ENCODE data around the gene YIPF3. TPM values are rescaled to one million over a fixed set of nuclear protein-coding genes. Genes with fewer than 3 reads are reported as not detected.

Gene YIPF3
- total RNA-seq, 3 donors from 2014 or later (not counting 1 experiment from before 2014, with no cell fraction given): 59.3 to 78.4 (median 70.0) TPM

- TF ChIP-seq CTCF (IDR thresholded peaks at IDR 0.05): no peak
- ATAC-seq (no peak), DNase-seq (no peak)
- Mint-ChIP-seq H3K4me1 (peaks cover 10 to 11% of the 10 kb centered on the region in 2 donors), H3K27ac (no peak overlapping the region), H3K27me3 (ENCODE audit: low read depth in 2 of 2) (peaks cover 6 to 9% of the 10 kb centered on the region in 2 donors), H3K9me3 (no peaks in the 10 kb centered on the region), H3K4me3 (no peak overlapping the region), H3K36me3 (no peaks in the 10 kb centered on the region)
- peaks cover 5% of the 10 kb centered on the region for H3K4me1 ChIP-seq (ENCODE audit: control insufficient read depth, insufficient read depth, low read length)
- intact Hi-C loops (cut with micrococcal nuclease): no loop called here
- no peak overlapping the region for H3K4me3 ChIP-seq (ENCODE audit: low read length)
- no peaks in the 10 kb centered on the region for H3K9me3 ChIP-seq (ENCODE audit: control insufficient read depth, insufficient read depth, low read length)
- no peak overlapping the region for H3K27ac ChIP-seq (ENCODE audit: low read length)
- WGBS (ENCODE audit: insufficient coverage): 98% methylated on average over 4 of the region's 4 CpGs
- H3K36me3 ChIP-seq (ENCODE audit: control insufficient read depth, insufficient read depth, low read length): no peaks in the 10 kb centered on the region
- peaks cover 3% of the 10 kb centered on the region for H3K27me3 ChIP-seq (ENCODE audit: control insufficient read depth, insufficient read depth, low read length)
Observed at GRCh38 chr6:43472515-43472914, 44.2 kb downstream of the YIPF3 start.

- no peaks in the 10 kb centered on the region for H3K36me3 Mint-ChIP-seq
- no peak overlapping the region for H3K27ac Mint-ChIP-seq
- no peaks in the 10 kb centered on the region for H3K36me3 ChIP-seq (ENCODE audit: control insufficient read depth, insufficient read depth, low read length)
- no peaks in the 10 kb centered on the region for H3K4me1 ChIP-seq (ENCODE audit: control insufficient read depth, insufficient read depth, low read length)
- DNase-seq (no peak), ATAC-seq (no peak)
- TF ChIP-seq CTCF (IDR thresholded peaks at IDR 0.05): no peak
- intact Hi-C loops (cut with micrococcal nuclease): no loop called here
- WGBS (ENCODE audit: insufficient coverage): 62% methylated on average over 1 of the region's 1 CpG
- H3K27ac ChIP-seq (ENCODE audit: low read length): no peak overlapping the region
- H3K27me3 ChIP-seq (ENCODE audit: control insufficient read depth, insufficient read depth, low read length): peaks cover 3% of the 10 kb centered on the region
- no peaks in the 10 kb centered on the region for H3K4me1 Mint-ChIP-seq
- no peaks in the 10 kb centered on the region for H3K9me3 ChIP-seq (ENCODE audit: control insufficient read depth, insufficient read depth, low read length)
- no peak overlapping the region for H3K4me3 Mint-ChIP-seq
- no peaks in the 10 kb centered on the region for H3K9me3 Mint-ChIP-seq
- no peak overlapping the region for H3K4me3 ChIP-seq (ENCODE audit: low read length)
- H3K27me3 Mint-ChIP-seq (ENCODE audit: low read depth in 2 of 2): peaks cover 7 to 14% of the 10 kb centered on the region in 2 donors
Observed at GRCh38 chr6:43471399-43471798, 45.3 kb downstream of the YIPF3 start.

- H3K27me3 Mint-ChIP-seq (ENCODE audit: low read depth in 2 of 2): peaks cover 7 to 14% of the 10 kb centered on the region in 2 donors
- Histone ChIP-seq H3K27ac (ENCODE audit: low read length) (no peak overlapping the region), H3K4me3 (ENCODE audit: low read length) (no peak overlapping the region), H3K4me1 (ENCODE audit: control insufficient read depth, insufficient read depth, low read length) (no peaks in the 10 kb centered on the region), H3K27me3 (ENCODE audit: control insufficient read depth, insufficient read depth, low read length) (peaks cover 3% of the 10 kb centered on the region), H3K9me3 (ENCODE audit: control insufficient read depth, insufficient read depth, low read length) (no peaks in the 10 kb centered on the region), H3K36me3 (ENCODE audit: control insufficient read depth, insufficient read depth, low read length) (no peaks in the 10 kb centered on the region)
- ATAC-seq (no peak), DNase-seq (no peak)
- 84% methylated on average over 7 of the region's 7 CpGs for WGBS (ENCODE audit: insufficient coverage)
- H3K4me3 Mint-ChIP-seq: no peak overlapping the region
- H3K27ac Mint-ChIP-seq: no peak overlapping the region
- no peak for TF ChIP-seq CTCF (IDR thresholded peaks at IDR 0.05)
- H3K4me1 Mint-ChIP-seq: no peaks in the 10 kb centered on the region
- intact Hi-C loops (cut with micrococcal nuclease): no loop called here
- no peaks in the 10 kb centered on the region for H3K9me3 Mint-ChIP-seq
- no peaks in the 10 kb centered on the region for H3K36me3 Mint-ChIP-seq
Observed at GRCh38 chr6:43469947-43470346, 46.8 kb downstream of the YIPF3 start.
